NCI-H774 (cell line): ENCODE results near the gene PDZK1IP1.
"Not testable (repeated sequence)": the region's sequence is repeated elsewhere in the genome, so short reads cannot be mapped to it uniquely, and the experiment has no call there.

ENCODE experiments used
- DNase-seq: peaks from one replicate; lab custom pipeline; 2025; lab: John Stamatoyannopoulos, UW

The PDZK1IP1 gene

GRCh38 chr1:47223921-47224675 lies 34.3 kb upstream of the PDZK1IP1 start:
- no peak for DNase-seq

GRCh38 chr1:47223174-47223920 lies 33.5 kb upstream of the PDZK1IP1 start:
- DNase-seq = no peak

- no peak for DNase-seq
Measured at GRCh38 chr1:47222476-47222875, 32.6 kb upstream of the PDZK1IP1 start.

- DNase-seq = no peak
Measured at GRCh38 chr1:47219590-47220220, 29.9 kb upstream of the PDZK1IP1 start.

GRCh38 chr1:47219001-47219400 lies 29.2 kb upstream of the PDZK1IP1 start:
- no peak for DNase-seq

GRCh38 chr1:47216278-47217059 lies 26.6 kb upstream of the PDZK1IP1 start:
- no peak for DNase-seq

- no peak for DNase-seq
Measured at GRCh38 chr1:47215713-47216112, 25.9 kb upstream of the PDZK1IP1 start.

- DNase-seq = no peak
Measured at GRCh38 chr1:47214549-47214948, 24.7 kb upstream of the PDZK1IP1 start.

- no peak for DNase-seq
Measured at GRCh38 chr1:47213230-47213963, 23.6 kb upstream of the PDZK1IP1 start.

- DNase-seq = no peak
Measured at GRCh38 chr1:47212636-47213229, 22.9 kb upstream of the PDZK1IP1 start.

- no peak for DNase-seq
Measured at GRCh38 chr1:47211796-47212269, 22.0 kb upstream of the PDZK1IP1 start.

GRCh38 chr1:47210666-47211065 lies 20.8 kb upstream of the PDZK1IP1 start:
- DNase-seq = no peak

GRCh38 chr1:47209725-47210325 lies 20.0 kb upstream of the PDZK1IP1 start:
- no peak for DNase-seq

GRCh38 chr1:47209091-47209490 lies 19.3 kb upstream of the PDZK1IP1 start:
- no peak for DNase-seq

- DNase-seq = no peak
Measured at GRCh38 chr1:47208374-47208850, 18.6 kb upstream of the PDZK1IP1 start.

GRCh38 chr1:47207803-47208373 lies 18.1 kb upstream of the PDZK1IP1 start:
- DNase-seq = no peak

GRCh38 chr1:47205918-47206317 lies 16.1 kb upstream of the PDZK1IP1 start:
- no peak for DNase-seq

GRCh38 chr1:47203504-47203903 lies 13.7 kb upstream of the PDZK1IP1 start:
- DNase-seq = not testable (repeated sequence)

- DNase-seq = no peak
Measured at GRCh38 chr1:47201179-47201578, 11.3 kb upstream of the PDZK1IP1 start.

- no peak for DNase-seq
Measured at GRCh38 chr1:47198214-47198613, 8.4 kb upstream of the PDZK1IP1 start.
